Ramos (cell line): Measurements from ENCODE around the gene PROB1.
"Not testable (repeated sequence)": the region's sequence is repeated elsewhere in the genome, so short reads cannot be mapped to it uniquely, and the experiment has no call there.

Source experiments
- in situ Hi-C: fragments of 300-500 bp; cut with MboI; formaldehyde crosslinking; loops from one replicate; pipeline ENCODE4 v1.14.3; 2022; ENCODE audit warnings: low sequenced_read_pairs; ENCODE audit not compliant: unreplicated experiment

Gene PROB1

DNA sequence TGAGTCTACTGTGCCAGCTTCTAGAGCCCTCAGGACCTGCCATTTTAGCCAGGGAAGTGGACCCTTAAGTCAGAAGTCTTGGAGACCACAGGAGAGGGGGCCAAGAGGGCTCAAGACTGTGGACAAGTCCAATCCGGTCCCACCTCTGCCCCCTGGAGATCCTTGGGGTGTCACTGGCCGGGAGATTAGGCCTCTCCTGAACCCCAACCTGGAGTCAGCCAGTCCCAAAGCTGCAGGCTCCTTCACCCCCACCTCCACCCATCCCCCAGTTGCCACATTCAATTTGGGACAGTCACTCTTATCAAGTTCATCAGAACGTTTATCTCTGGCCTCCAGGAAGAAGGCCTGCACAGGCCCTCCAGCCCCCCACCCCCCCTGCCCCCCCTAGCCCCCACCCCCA is 12.1 kb downstream of the PROB1 start:
- in situ Hi-C loops = no loop called here

DNA sequence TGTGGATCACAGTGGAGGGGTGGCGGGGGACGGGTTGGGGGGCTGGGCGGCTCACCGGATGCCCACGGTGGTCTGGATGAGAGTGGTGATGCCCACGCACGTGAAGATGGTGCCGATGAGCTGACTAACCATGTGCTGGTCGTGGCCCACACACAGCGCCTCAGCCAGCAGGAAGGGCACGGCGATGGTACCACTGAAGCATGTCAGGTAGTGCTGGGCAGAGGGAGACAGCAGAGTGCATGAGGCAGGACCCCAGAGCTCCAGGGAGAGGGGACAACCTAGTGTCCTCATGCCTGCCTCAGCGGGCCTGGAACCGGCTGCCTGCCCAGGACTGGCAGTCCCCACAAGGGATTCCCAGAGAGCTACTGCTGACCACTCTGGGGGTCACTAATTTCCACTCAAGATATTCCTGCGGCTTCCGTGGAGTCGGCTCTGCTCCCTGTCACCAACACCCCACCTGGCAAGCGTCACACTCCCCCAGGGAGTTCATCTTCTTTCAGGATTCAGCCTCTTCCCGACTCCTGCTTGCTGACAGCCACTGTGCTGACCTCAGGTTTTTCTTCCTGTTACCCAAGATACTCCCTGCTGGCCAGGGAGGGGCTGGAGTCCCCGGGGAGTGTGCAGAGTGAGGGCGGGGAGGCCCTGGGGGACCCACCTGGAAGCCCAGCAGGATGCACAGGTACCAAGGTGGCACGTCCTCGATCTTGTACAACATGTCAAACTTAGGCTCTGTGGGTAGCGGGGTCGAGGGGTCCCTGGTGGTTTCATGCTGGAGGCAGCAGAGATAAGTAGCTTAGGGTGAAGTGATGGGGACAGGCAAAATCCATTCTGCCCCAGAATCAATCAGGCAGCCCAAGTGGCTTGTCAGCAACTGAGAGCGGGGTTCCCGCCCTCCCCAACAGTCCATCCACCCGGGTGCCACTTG is 12.8 kb downstream of the PROB1 start:
- in situ Hi-C loops = no loop called here

DNA sequence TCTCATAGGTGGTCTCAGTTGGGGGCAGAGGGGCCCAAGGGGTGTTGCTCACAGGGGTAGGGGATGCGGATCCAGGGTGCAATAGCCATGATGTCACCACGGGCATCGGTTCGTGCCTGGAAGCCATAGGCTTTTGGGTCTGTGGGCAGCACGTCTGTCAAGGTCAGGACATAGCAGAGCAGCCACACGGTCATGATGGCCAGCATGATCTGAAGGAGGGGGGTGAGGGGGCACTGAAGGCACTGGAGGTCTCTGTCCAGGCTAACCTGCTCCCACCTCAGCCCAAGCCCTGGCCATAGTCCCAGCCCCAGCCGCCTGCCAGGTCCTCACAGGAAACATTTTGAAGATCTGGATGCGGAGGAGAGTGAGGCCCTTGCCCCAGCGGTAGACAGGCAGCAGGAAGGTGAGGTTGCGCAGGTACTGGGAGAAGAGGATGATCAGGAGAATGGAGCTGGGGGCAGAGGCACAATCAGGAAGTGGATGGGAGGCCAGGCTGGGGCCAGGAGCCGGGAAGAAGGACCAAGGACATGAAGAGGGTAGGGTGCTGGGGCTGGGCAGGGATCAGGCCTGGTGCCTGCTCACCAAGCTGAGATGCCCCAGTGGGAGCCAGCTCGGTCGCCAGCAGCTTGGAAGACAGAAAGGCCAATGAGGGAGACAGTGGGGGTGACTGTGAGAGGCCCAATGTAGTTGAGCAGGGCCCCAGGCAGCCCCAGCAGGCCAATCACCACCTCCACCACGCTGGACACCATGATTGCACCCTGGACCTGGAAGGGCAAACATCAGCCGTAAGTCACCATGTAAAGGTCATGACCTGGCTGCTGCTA is 15.1 kb downstream of the PROB1 start:
- in situ Hi-C loops = no loop called here

DNA sequence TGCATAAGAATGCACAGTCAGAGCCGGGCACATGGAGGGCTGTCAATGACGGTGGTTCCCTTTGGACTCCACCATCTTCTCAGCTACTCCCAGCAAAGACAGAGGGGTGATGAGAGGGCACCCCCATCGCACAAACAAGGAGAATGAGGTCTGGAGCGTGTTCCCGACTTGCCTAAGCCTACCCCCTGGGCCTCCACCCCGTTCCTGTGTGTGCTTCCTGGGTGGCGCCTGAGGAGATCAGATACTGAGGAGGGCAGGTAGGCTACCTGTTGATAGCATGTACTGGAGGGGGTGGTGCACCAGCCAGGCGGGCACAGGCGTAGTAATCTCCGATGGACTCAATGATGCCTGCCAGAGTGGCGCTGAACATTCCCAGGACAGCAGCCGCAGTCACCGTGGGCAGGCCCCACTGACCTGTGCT is 16.0 kb downstream of the PROB1 start:
- in situ Hi-C loops = no loop called here

DNA sequence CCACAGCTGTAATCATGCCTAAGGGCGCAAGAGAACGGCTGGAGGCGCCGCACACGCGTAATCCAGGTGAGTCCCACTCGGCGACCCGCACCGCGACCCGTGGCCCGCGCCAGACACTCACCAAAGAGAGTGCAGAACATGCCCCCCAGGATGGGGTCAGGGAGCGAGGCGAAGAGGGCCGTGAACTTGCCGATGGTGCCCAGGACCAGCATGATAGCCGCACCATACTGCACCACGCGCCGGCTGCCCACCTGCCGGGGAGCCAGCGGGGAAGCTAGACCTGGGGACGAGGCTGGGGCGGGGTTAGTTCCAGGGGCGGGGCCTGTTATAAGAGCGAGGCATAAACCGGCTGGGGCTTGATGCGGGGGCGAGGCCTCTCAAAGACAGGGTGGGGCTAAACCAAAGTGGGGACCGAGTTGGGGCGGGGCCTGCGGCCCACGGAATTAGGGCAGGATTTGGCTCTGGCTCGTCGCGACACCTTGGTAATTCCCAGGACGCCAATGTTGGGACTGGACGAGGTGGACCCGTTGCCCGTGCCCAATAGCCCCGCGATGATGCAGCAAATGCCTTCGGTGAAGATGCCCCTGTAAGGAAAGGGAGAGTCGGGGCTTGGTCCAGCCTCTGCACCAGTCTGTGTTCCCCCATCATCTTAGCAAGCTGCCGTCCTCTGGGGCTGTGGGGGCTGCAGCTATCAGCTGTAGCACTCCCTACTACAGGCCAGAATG is 16.6 kb downstream of the PROB1 start:
- in situ Hi-C loops = no loop called here

DNA sequence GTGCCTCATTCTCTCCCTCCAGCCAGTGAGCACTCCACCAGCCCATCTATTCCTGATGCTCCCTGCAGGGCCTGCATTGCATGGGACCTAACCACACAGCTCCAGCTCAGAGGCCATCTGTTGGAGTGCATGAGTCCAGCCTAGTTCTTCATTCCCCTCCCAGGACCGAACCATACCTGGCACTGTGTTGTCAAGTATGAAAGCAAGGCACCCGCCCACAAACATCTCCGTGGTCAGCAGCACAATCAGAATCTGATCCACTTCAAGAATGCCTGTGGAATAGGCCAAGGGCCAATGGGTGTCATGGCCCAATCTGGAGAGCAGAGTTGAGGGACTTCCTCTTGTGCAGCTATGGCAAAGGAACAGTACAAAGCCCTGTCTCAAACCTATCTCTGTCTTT is 17.7 kb downstream of the PROB1 start:
- in situ Hi-C loops = no loop called here

DNA sequence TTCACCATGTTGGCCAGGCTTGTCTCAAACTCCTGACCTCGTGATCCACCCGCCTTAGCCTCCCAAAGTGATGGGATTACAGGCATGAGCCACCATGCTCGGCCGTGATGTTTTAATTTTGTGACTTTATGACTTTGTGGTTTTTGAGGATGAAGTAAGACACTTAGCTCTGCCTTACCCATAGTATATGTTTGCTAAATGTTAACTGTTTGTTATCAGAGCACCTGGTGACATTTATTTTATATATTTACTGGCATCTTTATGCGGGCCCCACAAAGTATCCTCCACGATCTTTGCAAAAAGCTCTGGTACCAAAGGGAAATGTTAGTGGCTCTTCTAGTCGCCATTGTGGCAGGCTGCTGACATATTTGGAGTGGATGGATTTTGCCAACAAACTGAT is 18.5 kb downstream of the PROB1 start:
- in situ Hi-C loops = no loop called here

DNA sequence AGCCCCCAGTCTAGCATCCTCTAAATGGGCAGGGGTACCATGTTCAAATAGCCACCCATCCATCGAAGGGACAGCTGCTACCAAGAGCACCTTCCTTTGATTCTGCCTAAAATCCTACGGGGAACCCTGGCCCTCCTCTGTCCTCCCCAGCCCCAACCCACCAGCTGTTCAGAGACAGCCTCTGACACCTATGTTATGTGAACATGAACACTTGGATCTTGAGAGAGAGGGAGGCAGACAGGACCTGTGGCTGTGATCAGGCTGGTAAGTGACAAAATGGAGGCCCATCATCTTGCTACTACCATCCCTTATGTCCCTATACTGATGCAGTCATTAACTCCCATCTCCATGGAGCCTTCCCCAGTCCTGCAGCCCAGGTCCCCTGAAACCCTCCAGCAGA is 20.0 kb downstream of the PROB1 start:
- in situ Hi-C loops = no loop called here

DNA sequence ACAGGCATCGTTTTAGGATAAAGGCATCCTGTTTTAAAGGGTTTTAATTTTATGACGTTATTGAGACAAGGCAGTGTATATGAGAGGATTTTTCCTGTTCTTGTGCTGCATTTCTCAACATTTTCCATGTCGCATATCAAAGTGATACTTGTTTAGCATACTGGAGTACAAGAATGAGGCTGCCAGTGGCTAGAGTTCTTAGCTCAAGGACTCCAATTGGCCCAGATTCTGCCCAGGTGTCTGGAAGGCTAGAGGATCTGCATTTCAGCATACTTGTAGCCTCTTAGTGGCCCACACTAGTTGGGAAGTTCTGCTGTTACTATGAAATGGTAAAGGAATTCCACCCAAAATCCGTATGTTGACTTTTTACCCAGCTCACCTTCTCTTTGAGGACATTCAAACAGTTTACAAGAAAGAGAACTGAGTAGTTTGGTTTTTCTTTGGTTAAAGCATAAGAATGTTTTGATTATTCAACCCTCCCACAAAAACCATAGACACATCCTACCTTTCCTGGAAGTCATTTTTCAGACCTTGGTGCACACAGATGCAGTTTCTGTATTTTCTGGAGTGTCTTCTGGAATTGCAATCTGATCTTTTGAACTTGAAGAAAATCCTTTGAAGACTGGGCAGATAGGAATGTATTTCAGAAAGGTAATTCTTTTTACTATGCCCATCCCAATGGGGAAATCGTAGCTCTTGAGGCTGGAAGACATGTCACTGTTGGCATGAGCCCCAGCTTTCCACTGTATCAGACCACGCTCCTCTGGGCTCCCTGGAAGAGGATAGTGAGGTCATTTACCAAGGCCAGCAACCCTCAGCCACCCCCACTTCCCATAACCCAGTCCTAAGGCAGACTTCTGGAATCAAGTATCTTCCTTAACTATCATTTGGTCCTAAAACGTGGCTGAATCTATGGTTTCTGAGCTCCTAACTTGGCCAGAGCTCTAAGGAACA is 23.1 kb downstream of the PROB1 start:
- in situ Hi-C loops = no loop called here

DNA sequence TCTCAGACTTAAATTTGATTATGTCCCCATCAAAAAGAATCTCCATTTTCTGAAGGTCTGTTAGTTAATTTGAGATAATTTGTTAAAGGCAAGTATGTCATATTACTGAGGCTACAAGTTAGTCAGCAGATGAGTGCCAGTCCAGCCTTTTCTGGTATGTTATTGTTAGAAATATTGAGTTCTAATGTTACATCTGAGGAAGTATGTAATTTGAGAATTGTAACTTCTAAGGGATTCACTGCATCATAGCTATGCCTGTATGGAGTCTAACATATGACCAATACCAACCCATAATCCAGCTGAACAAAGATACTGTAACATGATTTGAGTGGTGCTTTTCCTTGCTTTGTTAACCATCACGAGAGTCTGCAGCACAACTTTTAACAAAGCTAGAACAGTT is 25.7 kb downstream of the PROB1 start:
- in situ Hi-C loops = no loop called here

DNA sequence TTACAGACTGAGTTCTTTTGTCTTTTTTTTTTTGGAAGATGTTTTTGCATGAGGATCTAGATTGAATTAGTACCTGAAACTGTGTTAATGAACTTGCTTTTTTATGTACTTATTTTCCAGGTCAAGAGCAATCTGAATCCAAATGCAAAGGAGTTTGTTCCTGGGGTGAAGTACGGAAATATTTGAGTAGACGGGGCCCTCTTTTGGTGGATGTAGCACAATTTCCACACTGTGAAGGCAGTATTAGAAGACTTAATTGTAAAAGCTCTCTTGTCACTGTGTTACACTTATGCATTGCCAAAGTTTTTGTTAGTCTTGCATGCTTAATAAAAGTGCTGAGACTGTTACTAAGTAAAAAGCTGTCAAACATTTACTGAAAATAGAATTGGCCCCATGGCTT is 26.3 kb downstream of the PROB1 start:
- in situ Hi-C loops = no loop called here

DNA sequence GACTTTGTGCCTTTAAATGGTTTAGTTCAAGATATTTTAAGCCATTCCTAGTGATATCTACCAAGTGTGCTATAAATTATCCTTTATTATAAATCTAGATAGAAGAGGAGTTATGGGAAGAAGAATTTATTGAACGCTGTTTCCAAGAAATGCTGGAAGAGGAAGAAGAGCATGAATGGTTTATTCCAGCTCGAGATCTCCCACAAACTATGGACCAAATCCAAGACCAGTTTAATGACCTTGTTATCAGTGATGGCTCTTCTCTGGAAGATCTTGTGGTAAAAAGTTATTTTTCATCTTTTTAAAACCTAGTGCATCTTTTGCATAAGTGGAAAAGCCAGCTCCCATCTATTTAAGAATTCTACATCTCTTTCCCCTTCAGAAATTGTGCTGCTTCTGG is 30.4 kb downstream of the PROB1 start:
- in situ Hi-C loops = no loop called here

DNA sequence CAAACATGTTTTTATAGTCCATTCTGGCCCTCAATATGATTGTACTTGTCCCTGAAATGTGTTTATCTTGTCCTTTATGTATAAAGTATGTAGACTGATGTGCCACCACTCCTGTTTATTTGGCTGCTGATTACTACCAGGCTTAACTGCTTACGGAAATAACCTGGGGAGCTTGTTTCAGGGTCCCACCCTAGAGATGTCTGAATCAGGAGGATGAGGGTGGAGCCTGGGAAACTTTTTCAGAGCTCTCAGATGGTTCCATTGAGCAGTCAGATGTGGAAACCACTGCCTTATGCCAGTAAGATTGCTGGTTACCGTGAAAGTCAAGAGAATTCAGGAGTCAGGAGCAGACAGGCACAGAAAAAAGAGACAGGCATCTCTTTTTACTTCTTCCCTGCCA is 31.0 kb downstream of the PROB1 start:
- in situ Hi-C loops = no loop called here

DNA sequence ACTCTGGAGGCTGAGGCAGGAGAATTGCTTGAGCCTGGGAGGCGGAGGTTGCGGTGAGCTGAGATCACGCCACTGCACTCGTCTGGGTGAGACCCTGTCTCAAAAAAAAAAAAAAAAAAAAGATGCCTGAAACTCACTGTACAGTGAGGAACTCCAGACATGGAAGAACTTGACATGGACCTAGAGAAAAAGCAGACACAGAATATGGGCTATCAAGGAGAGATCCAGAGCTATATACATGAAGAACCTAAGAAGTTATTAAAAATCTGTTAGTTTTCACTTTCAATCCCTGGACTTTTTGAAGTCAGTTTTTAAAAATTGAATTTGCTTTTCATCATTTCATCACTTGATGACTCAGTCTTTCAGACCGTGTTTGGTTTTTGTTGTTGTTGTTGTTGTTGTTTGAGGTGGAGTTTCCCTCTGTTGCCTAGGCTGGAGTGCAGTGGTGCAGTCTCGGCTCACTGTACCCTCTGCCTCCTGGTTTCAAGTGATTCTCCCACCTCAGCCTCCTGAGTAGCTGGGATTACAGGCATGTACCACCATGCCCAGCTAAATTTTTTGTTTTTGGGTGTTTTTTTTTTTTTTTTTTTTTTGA is 33.0 kb downstream of the PROB1 start:
- in situ Hi-C loops = no loop called here

DNA sequence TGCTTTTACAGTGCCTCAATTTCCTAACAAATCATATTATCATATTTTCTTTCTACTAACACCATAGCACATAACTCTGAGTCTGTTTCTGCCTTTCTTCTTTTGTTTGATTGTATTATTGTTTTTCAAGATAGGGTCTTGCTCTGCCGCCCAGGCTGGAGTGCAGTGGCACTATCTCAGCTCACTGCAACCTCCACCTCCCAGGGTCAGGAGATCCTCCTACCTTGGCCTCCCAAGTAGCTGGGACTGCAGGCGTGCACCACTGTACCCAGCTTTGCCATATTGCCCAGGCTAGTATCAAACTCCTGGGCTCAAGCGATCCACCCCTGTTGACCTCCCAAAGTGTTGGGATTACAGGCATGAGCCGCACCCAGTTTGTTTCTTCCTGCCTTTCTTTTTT is 34.5 kb downstream of the PROB1 start:
- in situ Hi-C loops = no loop called here

DNA sequence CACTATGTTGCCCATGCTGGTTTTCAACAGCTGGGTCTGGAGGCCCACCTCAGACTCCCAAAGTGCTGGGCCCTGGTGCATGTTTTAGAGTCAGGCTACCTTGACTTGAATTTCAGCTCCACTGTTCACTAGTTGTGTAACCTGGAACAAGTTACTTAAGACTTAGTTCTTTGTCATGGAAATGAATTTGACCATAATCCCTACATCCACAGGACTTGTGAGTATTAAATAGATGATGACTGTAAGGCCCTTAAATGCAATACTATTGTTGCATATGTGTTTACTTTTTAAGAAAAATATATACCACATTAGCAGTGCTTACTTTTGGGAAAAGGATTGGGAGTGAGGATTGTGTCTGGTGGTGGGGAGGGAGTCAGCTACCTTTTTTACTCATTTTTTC is 36.8 kb downstream of the PROB1 start:
- in situ Hi-C loops = no loop called here

DNA sequence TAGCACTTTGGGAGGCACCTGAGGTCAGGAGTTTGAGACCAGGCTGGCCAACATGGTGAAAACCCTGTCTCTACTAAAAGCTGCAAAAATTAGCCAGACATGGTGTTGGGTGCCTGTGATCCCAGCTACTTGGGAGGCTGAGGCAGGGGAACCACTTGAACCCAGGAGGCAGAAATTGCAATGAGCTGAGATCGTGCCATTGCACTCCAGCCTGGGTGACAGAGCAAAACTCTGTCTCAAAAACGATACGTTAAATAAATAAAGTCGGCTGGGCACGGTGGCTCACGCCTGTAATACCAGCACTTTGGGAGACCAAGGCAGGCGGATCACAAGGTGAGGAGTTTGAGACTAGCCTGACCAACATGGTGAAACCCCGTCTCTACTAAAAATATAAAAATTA is 39.0 kb downstream of the PROB1 start:
- in situ Hi-C loops = not testable (repeated sequence)

DNA sequence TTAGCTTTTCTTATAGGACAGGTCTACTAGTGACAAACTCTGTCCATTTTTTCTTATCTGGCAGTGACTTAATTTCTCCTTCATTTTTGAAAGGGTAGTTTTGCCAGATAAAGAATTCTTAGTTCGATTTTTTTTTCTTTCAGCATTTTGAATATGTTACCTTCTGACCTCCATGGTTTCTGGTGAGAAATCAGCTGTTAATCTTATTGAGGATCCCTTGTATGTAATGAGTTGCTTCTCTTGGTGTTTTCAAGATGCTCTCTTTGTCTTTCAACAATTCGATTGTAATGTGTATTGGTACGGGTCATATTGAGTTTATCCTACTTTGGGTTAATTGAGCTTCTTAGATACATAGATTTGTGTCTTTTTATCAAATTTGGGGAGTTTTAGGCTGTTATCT is 40.7 kb downstream of the PROB1 start:
- in situ Hi-C loops = no loop called here

DNA sequence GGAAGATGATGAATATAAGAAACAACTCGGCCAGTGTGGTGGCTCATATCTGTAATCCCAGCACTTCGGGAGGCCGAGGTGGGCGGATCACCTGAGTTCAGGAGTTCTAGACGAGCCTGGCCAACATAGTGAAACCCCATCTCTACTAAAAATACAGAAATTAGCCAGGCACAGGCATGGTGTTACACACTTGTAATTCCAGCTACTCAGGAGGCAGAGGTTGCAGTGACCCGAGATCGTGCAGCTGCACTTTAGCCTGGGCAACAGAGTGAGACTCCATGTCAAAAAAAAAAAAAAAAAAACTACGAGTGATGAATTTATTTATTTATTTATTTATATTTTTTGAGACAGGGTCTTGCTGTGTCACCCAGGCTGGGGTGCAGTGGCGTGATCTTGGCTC is 47.0 kb downstream of the PROB1 start:
- in situ Hi-C loops = not testable (repeated sequence)
